Adipocyte (in vitro differentiated cells): ENCODE results near the gene PDCL3.

Experiments
- DNase-seq: peaks from one replicate; pipeline ENCODE4 v3.0.0-alpha.2; 2015; ENCODE audit warnings: low read depth
- H3K27me3 ChIP-seq: replicated peaks from 2 replicates; pipeline ENCODE4 v1.7.0; 2013; ENCODE audit warnings: mild to moderate bottlenecking, low read length, moderate library complexity; ENCODE audit not compliant: control insufficient read depth, insufficient read depth
- H3K36me3 ChIP-seq: 2 replicates; pipeline ENCODE4 v1.7.0; 2013; ENCODE audit warnings: low read length, mild to moderate bottlenecking, moderate library complexity; ENCODE audit not compliant: control insufficient read depth, insufficient read depth, severe bottlenecking
- H3K4me1 ChIP-seq: 2 replicates; pipeline ENCODE4 v1.7.0; 2013; ENCODE audit warnings: mild to moderate bottlenecking, low read length, moderate library complexity; ENCODE audit not compliant: control insufficient read depth, insufficient read depth
- H3K4me3 ChIP-seq: 2 replicates; pipeline ENCODE4 v1.7.0; 2013; ENCODE audit warnings: mild to moderate bottlenecking, low read length, moderate library complexity
- H3K9ac ChIP-seq: 2 replicates; pipeline ENCODE4 v1.7.0; 2013; ENCODE audit warnings: mild to moderate bottlenecking, low read length, moderate library complexity
- H3K9me3 ChIP-seq: 2 replicates; pipeline ENCODE4 v1.7.0; 2013; ENCODE audit warnings: mild to moderate bottlenecking, low read length, moderate library complexity; ENCODE audit not compliant: control insufficient read depth

Gene PDCL3

DNA sequence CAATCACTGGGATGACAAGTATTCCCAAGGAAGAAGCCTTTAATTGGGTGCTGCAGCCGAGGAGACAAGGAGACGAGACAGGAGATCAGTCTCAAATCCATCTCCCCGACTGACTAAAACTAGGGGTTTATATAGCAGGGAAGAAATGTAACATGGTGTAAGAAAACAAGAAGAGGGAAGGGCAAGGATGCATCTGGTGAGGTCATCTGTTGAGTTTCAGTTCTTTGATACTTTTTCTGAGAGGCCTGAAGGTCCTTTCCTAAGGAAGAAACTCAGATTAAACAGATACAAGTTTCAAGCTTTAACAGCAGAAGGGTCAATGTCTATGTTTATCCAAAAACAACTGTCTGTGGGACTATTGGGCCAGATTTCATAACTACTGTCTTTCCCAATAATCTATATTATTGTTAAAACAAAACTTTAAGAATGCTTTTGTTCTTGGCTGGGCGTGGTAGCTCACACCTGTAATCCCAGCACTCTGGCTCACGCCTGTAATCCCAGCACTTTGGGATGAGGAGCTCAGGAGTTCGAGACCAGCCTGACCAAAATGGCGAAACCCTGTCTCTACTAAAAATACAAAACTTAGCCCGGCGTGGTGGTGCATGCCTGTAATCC, 2.5 kb upstream of the PDCL3 start:
- DNase-seq: no peak

GRCh38 chr2:100561191-100561590, 1.6 kb upstream of the PDCL3 start:
- Histone ChIP-seq H3K27me3 (no peaks in the 10 kb centered on the region), H3K4me3 (no peak overlapping the region), H3K9me3 (no peaks in the 10 kb centered on the region), H3K9ac (no peak overlapping the region), H3K4me1 (peaks cover 12% of the 10 kb centered on the region), H3K36me3 (no peaks in the 10 kb centered on the region)
- DNase-seq: no peak

More for the DNA sequence above, 2.5 kb upstream of the PDCL3 start:
- peaks cover 12% of the 10 kb centered on the region for H3K4me1 ChIP-seq
- H3K36me3 ChIP-seq: no peaks in the 10 kb centered on the region
- no peak overlapping the region for H3K9ac ChIP-seq
- no peaks in the 10 kb centered on the region for H3K27me3 ChIP-seq
- no peaks in the 10 kb centered on the region for H3K9me3 ChIP-seq
- H3K4me3 ChIP-seq: no peak overlapping the region

DNA sequence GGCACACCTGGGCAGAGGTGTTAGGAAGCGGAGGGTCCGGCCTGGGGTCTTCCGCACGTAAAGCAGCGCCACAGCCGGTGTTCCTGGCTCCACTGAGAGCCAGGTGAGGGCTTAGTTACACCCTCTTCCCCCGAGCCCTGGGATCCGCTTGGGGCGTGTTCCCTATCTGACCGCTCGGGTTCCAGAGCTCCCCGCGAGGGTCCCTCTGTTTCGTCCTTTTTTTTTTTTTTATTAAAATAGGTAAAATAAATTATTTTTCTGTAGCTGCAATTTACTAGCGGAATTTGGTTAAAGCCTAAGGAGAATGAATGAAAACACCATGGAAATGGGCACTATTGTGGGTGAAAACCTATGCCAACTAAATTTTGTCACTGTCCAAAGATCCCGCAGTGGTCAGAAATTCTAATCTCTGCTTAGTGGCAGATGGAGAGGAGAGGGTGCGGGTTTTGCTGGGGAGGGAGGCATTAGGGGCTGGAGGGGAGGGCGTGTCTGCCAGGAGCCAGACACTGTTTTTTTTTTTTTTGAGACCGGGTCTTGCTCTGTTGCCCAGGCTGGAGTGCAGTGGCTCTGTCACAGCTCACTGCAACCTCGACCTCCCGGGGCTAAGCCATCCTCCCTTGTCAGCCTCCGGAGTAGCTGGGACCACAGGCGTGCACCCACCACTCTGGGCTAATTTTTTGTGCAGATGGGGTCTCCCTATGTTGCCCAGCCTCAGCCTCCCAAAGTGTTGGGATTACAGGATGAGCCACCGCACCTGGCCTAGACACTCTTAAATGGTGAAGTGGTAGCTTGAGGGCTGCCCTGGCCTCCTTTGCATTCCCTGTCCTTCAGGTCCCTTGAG, 834 bp downstream of the PDCL3 start:
- Histone ChIP-seq H3K4me3 (peak overlapping the region; percentile 95), H3K4me1 (peaks cover 8% of the 10 kb centered on the region), H3K9me3 (no peaks in the 10 kb centered on the region), H3K9ac (peak overlapping the region; percentile 98), H3K27me3 (no peaks in the 10 kb centered on the region), H3K36me3 (peaks cover 10% of the 10 kb centered on the region)
- peak; percentile 2 for DNase-seq

GRCh38 chr2:100568989-100569388, 6.2 kb downstream of the PDCL3 start:
- Histone ChIP-seq H3K9ac (no peak overlapping the region), H3K4me1 (peaks cover under 1% of the 10 kb centered on the region), H3K4me3 (no peak overlapping the region), H3K36me3 (peaks cover 40% of the 10 kb centered on the region), H3K9me3 (no peaks in the 10 kb centered on the region), H3K27me3 (no peaks in the 10 kb centered on the region)
- no peak for DNase-seq

- Histone ChIP-seq H3K9ac (no peak overlapping the region), H3K9me3 (no peaks in the 10 kb centered on the region), H3K27me3 (no peaks in the 10 kb centered on the region), H3K4me3 (no peak overlapping the region), H3K36me3 (peaks cover 47% of the 10 kb centered on the region), H3K4me1 (no peaks in the 10 kb centered on the region)
- DNase-seq: no peak
Measured at GRCh38 chr2:100571668-100572067, 8.9 kb downstream of the PDCL3 start.

DNA sequence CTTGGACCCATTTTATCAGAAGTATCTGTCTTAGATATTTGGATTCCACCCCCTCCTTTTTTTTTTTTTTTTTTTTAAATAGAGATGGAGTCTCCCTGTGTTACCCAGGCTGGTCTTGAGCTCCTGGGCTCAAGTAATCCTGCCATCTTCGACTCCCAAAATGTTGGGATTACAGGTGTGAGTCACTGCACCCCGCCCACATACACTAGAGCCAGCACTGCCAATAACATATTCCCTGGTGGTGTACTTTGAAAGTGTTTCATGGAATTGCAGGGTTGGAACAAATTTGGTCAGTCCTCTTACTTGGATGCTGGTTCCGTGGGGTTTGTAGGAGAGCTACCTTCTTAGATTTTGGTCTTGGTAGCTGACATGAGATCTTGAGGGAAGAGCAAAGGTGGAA, 15.0 kb downstream of the PDCL3 start:
- H3K9me3 ChIP-seq: no peaks in the 10 kb centered on the region
- DNase-seq: no peak
- no peak overlapping the region for H3K4me3 ChIP-seq
- H3K4me1 ChIP-seq: peaks cover 4% of the 10 kb centered on the region
- H3K9ac ChIP-seq: no peak overlapping the region
- H3K27me3 ChIP-seq: no peaks in the 10 kb centered on the region
- peaks cover 13% of the 10 kb centered on the region for H3K36me3 ChIP-seq

DNA sequence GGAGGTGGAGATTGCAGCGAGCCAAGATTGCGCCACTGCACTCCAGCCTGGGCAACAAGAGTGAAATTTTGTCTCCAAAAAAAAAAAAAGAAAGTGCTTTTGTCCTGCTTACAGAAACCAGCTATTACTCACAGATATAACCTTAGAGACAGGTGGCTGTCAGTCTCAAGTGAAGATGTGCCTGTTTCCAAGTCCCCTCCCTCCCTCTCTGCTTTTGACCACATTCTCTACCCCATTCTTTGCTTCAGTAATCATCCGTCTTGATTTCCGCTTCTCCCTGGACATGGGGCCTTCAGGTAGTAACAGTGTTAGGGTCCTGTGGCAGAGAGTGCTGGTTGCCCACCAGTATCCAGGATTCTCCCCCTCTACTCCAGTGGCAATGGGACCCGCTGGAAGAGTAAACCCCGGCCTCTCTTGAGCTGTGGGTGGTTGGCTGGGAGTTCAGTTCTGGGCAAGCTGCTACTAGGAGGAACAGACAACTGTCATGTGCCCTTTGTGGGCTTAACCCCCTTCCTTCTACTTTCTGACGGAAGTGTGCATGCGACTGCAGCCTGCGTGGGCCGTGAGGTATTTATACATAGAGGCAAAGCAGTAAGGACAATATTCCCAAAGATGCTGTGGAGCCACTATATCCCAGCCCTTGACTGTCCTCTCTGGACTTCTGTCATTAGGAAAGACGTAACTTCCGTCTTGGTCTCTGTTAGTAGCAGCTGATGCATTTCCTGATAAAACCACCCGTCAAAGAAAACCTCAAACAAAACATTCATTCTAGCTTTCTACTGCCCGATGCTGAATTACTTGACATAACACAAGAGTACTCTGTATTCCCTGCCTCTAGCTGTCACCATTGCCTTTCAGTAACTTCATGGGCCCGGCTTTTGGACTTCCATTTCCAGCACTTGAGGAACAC, 17.8 kb downstream of the PDCL3 start:
- Histone ChIP-seq H3K9me3 (no peaks in the 10 kb centered on the region), H3K4me1 (peaks cover 4% of the 10 kb centered on the region), H3K4me3 (no peak overlapping the region), H3K36me3 (peaks cover 4% of the 10 kb centered on the region), H3K9ac (no peak overlapping the region), H3K27me3 (peaks cover 5% of the 10 kb centered on the region)
- DNase-seq: no peak

DNA sequence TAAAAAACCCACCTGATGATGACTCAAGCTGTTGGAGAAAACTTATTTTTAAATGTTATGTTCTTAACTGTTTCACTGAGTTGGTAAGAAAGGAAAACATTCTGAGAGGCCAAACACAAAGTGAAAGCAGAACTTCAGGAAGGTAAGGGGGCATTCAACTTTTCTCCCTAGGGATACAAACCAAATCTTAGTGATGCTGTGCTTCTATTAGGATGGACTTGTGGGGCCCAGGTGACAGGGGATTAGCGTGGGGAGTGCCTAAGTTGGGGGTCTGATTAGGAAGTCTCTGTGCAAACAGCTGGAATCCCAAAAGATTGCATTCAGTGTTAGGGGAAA, 18.5 kb downstream of the PDCL3 start:
- peaks cover 4% of the 10 kb centered on the region for H3K4me1 ChIP-seq
- peaks cover 5% of the 10 kb centered on the region for H3K27me3 ChIP-seq
- DNase-seq: no peak
- H3K9me3 ChIP-seq: no peaks in the 10 kb centered on the region
- no peak overlapping the region for H3K9ac ChIP-seq
- H3K4me3 ChIP-seq: no peak overlapping the region
- peaks cover 4% of the 10 kb centered on the region for H3K36me3 ChIP-seq

GRCh38 chr2:100584816-100585215, 22.0 kb downstream of the PDCL3 start:
- no peak for DNase-seq
- no peaks in the 10 kb centered on the region for H3K9me3 ChIP-seq

DNA sequence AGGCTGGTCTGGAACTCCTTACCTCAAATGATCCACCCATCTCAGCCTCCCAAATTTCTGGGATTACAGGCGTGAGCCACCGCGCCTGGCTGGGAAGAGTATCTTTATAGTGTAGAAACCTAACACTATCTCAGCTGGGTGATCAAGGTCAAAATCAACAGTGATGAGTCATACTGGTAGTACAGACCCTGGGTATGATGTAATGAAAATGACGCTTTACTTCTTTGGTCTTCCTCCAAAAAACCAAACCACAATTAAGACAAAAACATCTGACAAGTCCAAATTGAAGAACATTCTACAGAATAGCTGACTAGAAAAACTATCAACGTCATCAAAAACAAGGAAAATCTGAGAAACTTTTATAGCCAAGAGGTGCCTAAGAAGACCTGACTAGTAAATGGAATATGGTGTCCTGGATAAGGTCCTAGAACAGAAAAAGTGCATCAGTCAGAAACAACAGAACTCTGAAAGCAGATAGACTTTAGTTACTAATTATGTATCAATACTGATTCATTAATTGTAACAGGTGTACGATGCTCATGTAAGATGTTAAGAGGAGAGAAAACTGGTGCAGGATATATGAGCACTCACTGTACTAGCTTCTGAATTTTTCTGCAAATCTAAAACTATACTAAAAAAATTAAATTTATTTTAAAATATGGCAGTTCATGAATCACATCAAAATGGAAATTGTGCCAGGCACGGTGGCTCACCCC, 25.4 kb downstream of the PDCL3 start:
- H3K9me3 ChIP-seq: no peaks in the 10 kb centered on the region
- H3K4me3 ChIP-seq: no peak overlapping the region
- no peak overlapping the region for H3K9ac ChIP-seq
- H3K36me3 ChIP-seq: no peaks in the 10 kb centered on the region
- peaks cover 5% of the 10 kb centered on the region for H3K4me1 ChIP-seq
- peak; percentile 23 for DNase-seq
- peaks cover 5% of the 10 kb centered on the region for H3K27me3 ChIP-seq

More at GRCh38 chr2:100584816-100585215, 22.0 kb downstream of the PDCL3 start:
- Histone ChIP-seq H3K36me3 (no peaks in the 10 kb centered on the region), H3K9ac (no peak overlapping the region), H3K4me1 (peaks cover 2% of the 10 kb centered on the region), H3K4me3 (no peak overlapping the region), H3K27me3 (peaks cover 5% of the 10 kb centered on the region)
